Mesenchymal stem cell (in vitro differentiated cells and primary cell): Measurements from ENCODE around the gene THOC6.

Experiments
- DNase-seq: peaks from one replicate; pipeline ENCODE4 v3.0.0-alpha.2; 2013
- H2AFZ ChIP-seq: one replicate; pipeline ENCODE4 v1.6.1; 2013; ENCODE audit warnings: low read depth, mild to moderate bottlenecking, control low read depth, inconsistent platforms, low read length, moderate library complexity
- H2AK5ac ChIP-seq: 2 replicates; pipeline ENCODE4 v1.6.1; 2013; ENCODE audit warnings: low read length, moderate library complexity, mild to moderate bottlenecking, inconsistent platforms; ENCODE audit not compliant: severe bottlenecking
- H2BK120ac ChIP-seq: one replicate; pipeline ENCODE4 v1.6.1; 2013; ENCODE audit warnings: low read depth, mild to moderate bottlenecking, inconsistent platforms, low read length, moderate library complexity
- H2BK12ac ChIP-seq, 2 experiments: one replicate each; pipeline ENCODE4 v1.6.1; 2013; ENCODE audit warnings: inconsistent platforms in 2 of 2, low read length in 2 of 2, mild to moderate bottlenecking in 2 of 2, moderate library complexity in 2 of 2, control low read depth in 1 of 2
- H2BK15ac ChIP-seq: one replicate; pipeline ENCODE4 v1.6.1; 2013; ENCODE audit warnings: mild to moderate bottlenecking, low read depth, inconsistent platforms; ENCODE audit not compliant: poor library complexity, severe bottlenecking
- H2BK5ac ChIP-seq: 2 replicates; pipeline ENCODE4 v1.6.1; 2013; ENCODE audit warnings: low read depth, mild to moderate bottlenecking, low read length, control low read depth, inconsistent platforms; ENCODE audit not compliant: poor library complexity, severe bottlenecking
- H3K14ac ChIP-seq, 2 experiments: one replicate each; pipeline ENCODE4 v1.6.1; 2013; ENCODE audit warnings: inconsistent platforms in 2 of 2, low read length in 2 of 2, control low read depth in 1 of 2, mild to moderate bottlenecking in 1 of 2, moderate library complexity in 1 of 2
- H3K18ac ChIP-seq, 2 experiments: one replicate each; pipeline ENCODE4 v1.6.1; 2013; ENCODE audit warnings: inconsistent platforms in 2 of 2, low read length in 2 of 2, control low read depth in 1 of 2, low read depth in 1 of 2, mild to moderate bottlenecking in 1 of 2
- H3K23ac ChIP-seq, 2 experiments: one replicate each; pipeline ENCODE4 v1.6.1; 2013; ENCODE audit warnings: inconsistent platforms in 2 of 2, low read length in 2 of 2, mild to moderate bottlenecking in 2 of 2, moderate library complexity in 2 of 2, control low read depth in 1 of 2
- H3K27ac ChIP-seq: 2 replicates; pipeline ENCODE4 v1.5.1; 2013; ENCODE audit warnings: mild to moderate bottlenecking, moderate library complexity, low read length, control low read depth, inconsistent platforms; ENCODE audit not compliant: poor library complexity, severe bottlenecking
- H3K27me3 ChIP-seq, 2 experiments: 2 replicates each; pipeline versions ENCODE4 v1.6.1 to v1.7.0; 2013; ENCODE audit warnings: low read length in 2 of 2, mild to moderate bottlenecking in 2 of 2, moderate library complexity in 2 of 2, control low read depth in 1 of 2, inconsistent platforms in 1 of 2; ENCODE audit not compliant: control insufficient read depth in 1 of 2, insufficient read depth in 1 of 2
- H3K36me3 ChIP-seq, 2 experiments: 2 replicates each; pipeline versions ENCODE4 v1.6.1 to v1.7.0; 2013; ENCODE audit warnings: low read length in 2 of 2, control low read depth in 1 of 2, inconsistent platforms in 1 of 2, low read depth in 1 of 2, mild to moderate bottlenecking in 1 of 2; ENCODE audit not compliant: insufficient read depth in 2 of 2, control insufficient read depth in 1 of 2
- H3K4ac ChIP-seq, 2 experiments: one replicate each; pipeline ENCODE4 v1.6.1; 2013; ENCODE audit warnings: inconsistent platforms in 2 of 2, low read length in 2 of 2, mild to moderate bottlenecking in 2 of 2, moderate library complexity in 2 of 2, control low read depth in 1 of 2, low read depth in 1 of 2
- H3K4me1 ChIP-seq: 2 replicates; pipeline ENCODE4 v1.6.1; 2013; ENCODE audit warnings: low read depth, low read length, control low read depth; ENCODE audit not compliant: control insufficient read depth, insufficient read depth
- H3K4me2 ChIP-seq: 2 replicates; pipeline ENCODE4 v1.6.1; 2013; ENCODE audit warnings: low read length, mild to moderate bottlenecking, inconsistent platforms; ENCODE audit not compliant: poor library complexity, severe bottlenecking
- H3K4me3 ChIP-seq, 2 experiments: 2 replicates each; pipeline versions ENCODE4 v1.5.1 to v1.7.0; 2013; ENCODE audit warnings: low read length in 2 of 2, mild to moderate bottlenecking in 2 of 2, control low read depth in 1 of 2, low read depth in 1 of 2; ENCODE audit not compliant: insufficient read depth in 1 of 2
- H3K79me1 ChIP-seq: replicated peaks from 2 replicates; pipeline ENCODE4 v1.6.1; 2013; ENCODE audit warnings: mild to moderate bottlenecking, control low read depth, low read length, inconsistent platforms; ENCODE audit not compliant: poor library complexity, severe bottlenecking
- H3K9ac ChIP-seq: 2 replicates; pipeline ENCODE4 v1.7.0; 2013; ENCODE audit warnings: mild to moderate bottlenecking, low read length, moderate library complexity
- H3K9me3 ChIP-seq: 2 replicates; pipeline ENCODE4 v1.7.0; 2013; ENCODE audit warnings: mild to moderate bottlenecking, low read length; ENCODE audit not compliant: control insufficient read depth
- H4K8ac ChIP-seq: one replicate; pipeline ENCODE4 v1.6.1; 2013; ENCODE audit warnings: inconsistent platforms, mild to moderate bottlenecking, low read length, moderate library complexity
- H4K91ac ChIP-seq: one replicate; pipeline ENCODE4 v1.6.1; 2013; ENCODE audit warnings: mild to moderate bottlenecking, low read length, inconsistent platforms
- WGBS: methylation state at CpG from one replicate; pipeline ENCODE4 v1.1.7; 2013; ENCODE audit warnings: mixed read lengths; 5-methylcytosine and 5-hydroxymethylcytosine counted together

THOC6 gene

GRCh38 chr16:3025032-3026002 lies 1.5 kb downstream of the THOC6 start:
- no peak overlapping the region for H2BK12ac ChIP-seq
- H4K91ac ChIP-seq: no peak overlapping the region
- no peak overlapping the region for H3K4ac ChIP-seq
- H2BK15ac ChIP-seq: no peak overlapping the region
- peaks cover 25% of the 10 kb centered on the region for H3K4me1 ChIP-seq
- H2BK120ac ChIP-seq: no peak overlapping the region
- H2AFZ ChIP-seq: no peak overlapping the region
- no peak for DNase-seq
- H3K4me2 ChIP-seq: no peak overlapping the region
- H3K23ac ChIP-seq: no peak overlapping the region
- no peak overlapping the region for H4K8ac ChIP-seq
- no peak overlapping the region for H2BK5ac ChIP-seq
- H3K9me3 ChIP-seq: no peaks in the 10 kb centered on the region
- peaks cover 0 to 17% of the 10 kb centered on the region in 2 experiments for H3K27me3 ChIP-seq
- H3K9ac ChIP-seq: no peak overlapping the region
- no peak overlapping the region for H3K27ac ChIP-seq
- no peak overlapping the region for H3K18ac ChIP-seq
- H3K36me3 ChIP-seq: peaks cover 24 to 58% of the 10 kb centered on the region in 2 experiments
- no peak overlapping the region for H3K14ac ChIP-seq
- no peak overlapping the region for H2AK5ac ChIP-seq
- H3K4me3 ChIP-seq: no peak overlapping the region
- whole genome bisulfite sequencing: 97% methylated on average over 18 of the region's 18 CpGs
- peaks cover 4% of the 10 kb centered on the region for H3K79me1 ChIP-seq

DNA sequence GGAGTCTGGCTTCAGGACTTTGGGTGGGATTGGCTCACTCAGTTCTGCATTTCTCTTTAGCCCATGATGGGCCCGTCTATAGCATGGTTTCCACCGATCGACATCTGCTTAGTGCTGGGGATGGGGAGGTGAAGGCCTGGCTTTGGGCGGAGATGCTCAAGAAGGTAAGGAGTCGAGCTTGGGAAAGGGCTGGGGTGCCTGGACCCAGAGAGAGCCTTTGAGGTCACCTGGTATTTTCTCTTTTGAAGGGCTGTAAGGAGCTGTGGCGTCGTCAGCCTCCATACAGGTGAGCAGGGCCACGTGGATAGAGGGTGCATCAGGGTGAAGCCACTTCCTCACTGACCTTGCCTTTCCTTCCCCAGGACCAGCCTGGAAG lies 2.2 kb downstream of the THOC6 start:
- H2BK15ac ChIP-seq: no peak overlapping the region
- no peak overlapping the region for H2BK5ac ChIP-seq
- H4K91ac ChIP-seq: no peak overlapping the region
- H3K14ac ChIP-seq: no peak overlapping the region
- WGBS: 94% methylated on average over 8 of the region's 8 CpGs
- no peak overlapping the region for H3K4me3 ChIP-seq
- H3K4me2 ChIP-seq: no peak overlapping the region
- peaks cover 25% of the 10 kb centered on the region for H3K4me1 ChIP-seq
- no peak overlapping the region for H3K4ac ChIP-seq
- H3K27ac ChIP-seq: no peak overlapping the region
- H3K9me3 ChIP-seq: no peaks in the 10 kb centered on the region
- H3K18ac ChIP-seq: no peak overlapping the region
- H3K79me1 ChIP-seq: peaks cover 4% of the 10 kb centered on the region
- H2AFZ ChIP-seq: no peak overlapping the region
- no peak overlapping the region for H2AK5ac ChIP-seq
- H3K23ac ChIP-seq: no peak overlapping the region
- peaks cover 24 to 58% of the 10 kb centered on the region in 2 experiments for H3K36me3 ChIP-seq
- no peak overlapping the region for H2BK120ac ChIP-seq
- H4K8ac ChIP-seq: no peak overlapping the region
- no peak overlapping the region for H3K9ac ChIP-seq
- DNase-seq: no peak
- H2BK12ac ChIP-seq: no peak overlapping the region
- peaks cover 0 to 21% of the 10 kb centered on the region in 2 experiments for H3K27me3 ChIP-seq

GRCh38 chr16:3026609-3027488 lies 3.0 kb downstream of the THOC6 start:
- Histone ChIP-seq H3K4me1 (peaks cover 25% of the 10 kb centered on the region), H3K23ac (no peak overlapping the region), H3K27me3 (peaks cover 0 to 23% of the 10 kb centered on the region in 2 experiments), H3K4ac (no peak overlapping the region), H3K4me3 (no peak overlapping the region), H2BK120ac (no peak overlapping the region), H2BK12ac (no peak overlapping the region), H3K27ac (no peak overlapping the region), H3K14ac (no peak overlapping the region), H3K9ac (no peak overlapping the region), H2AK5ac (no peak overlapping the region), H3K9me3 (no peaks in the 10 kb centered on the region), H3K4me2 (no peak overlapping the region), H4K91ac (no peak overlapping the region), H3K79me1 (peaks cover 4% of the 10 kb centered on the region), H4K8ac (no peak overlapping the region), H2BK5ac (no peak overlapping the region), H2AFZ (no peak overlapping the region), H3K18ac (no peak overlapping the region), H3K36me3 (peaks cover 24 to 50% of the 10 kb centered on the region in 2 experiments), H2BK15ac (no peak overlapping the region)
- DNase-seq: no peak
- WGBS: 95% methylated on average over 23 of the region's 24 CpGs

- 91% methylated on average over 6 of the region's 8 CpGs for WGBS
- H2AFZ ChIP-seq: no peak overlapping the region
Measured at GRCh38 chr16:3027489-3027795, 3.6 kb downstream of the THOC6 start.

More at GRCh38 chr16:3027489-3027795, 3.6 kb downstream of the THOC6 start:
- Histone ChIP-seq H3K36me3 (peaks cover 24 to 47% of the 10 kb centered on the region in 2 experiments), H3K4me1 (peaks cover 25% of the 10 kb centered on the region), H3K79me1 (peaks cover 4% of the 10 kb centered on the region), H3K4me2 (no peak overlapping the region), H3K27ac (no peak overlapping the region), H3K4me3 (no peak overlapping the region), H3K9ac (no peak overlapping the region), H2BK120ac (no peak overlapping the region), H2AK5ac (no peak overlapping the region), H2BK15ac (no peak overlapping the region), H4K8ac (no peak overlapping the region), H3K9me3 (no peaks in the 10 kb centered on the region), H3K18ac (no peak overlapping the region), H3K23ac (no peak overlapping the region), H2BK5ac (no peak overlapping the region), H3K14ac (no peak overlapping the region), H3K27me3 (peaks cover 2 to 29% of the 10 kb centered on the region in 2 experiments), H4K91ac (no peak overlapping the region), H2BK12ac (no peak overlapping the region), H3K4ac (no peak overlapping the region)
- no peak for DNase-seq
